ENCODE data around the gene RNF44.

DNA sequence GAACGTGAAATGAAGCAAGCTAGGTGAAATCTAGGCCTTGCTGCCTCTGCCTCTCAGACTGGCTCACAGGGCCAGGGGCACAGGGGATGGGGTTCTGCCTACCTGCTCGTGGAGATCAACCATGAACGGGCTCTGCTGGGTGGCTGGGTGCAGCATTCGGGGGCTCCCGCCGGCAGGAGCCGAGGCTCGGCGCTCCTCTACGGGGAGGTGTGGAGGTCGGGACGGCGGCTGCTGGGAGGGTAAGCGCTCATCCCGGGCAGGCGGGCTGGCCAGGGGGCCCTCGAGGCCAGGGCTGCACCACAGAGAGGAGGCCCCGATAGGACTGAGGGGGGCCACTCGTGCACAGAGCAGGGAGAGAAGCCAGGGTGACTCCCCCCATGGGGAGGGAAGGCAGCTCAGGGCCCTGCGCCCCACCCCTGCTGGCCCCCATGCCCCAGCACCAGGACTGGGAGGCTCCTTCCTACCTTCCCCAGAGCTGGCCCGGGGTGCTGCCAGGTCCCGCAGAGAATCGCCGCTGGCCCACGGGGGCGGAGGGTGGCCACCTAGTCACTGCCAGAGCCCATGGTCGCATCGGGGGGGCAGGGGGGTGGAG, 5.2 kb downstream of the RNF44 start:
- TF ChIP-seq, protein P1, sequence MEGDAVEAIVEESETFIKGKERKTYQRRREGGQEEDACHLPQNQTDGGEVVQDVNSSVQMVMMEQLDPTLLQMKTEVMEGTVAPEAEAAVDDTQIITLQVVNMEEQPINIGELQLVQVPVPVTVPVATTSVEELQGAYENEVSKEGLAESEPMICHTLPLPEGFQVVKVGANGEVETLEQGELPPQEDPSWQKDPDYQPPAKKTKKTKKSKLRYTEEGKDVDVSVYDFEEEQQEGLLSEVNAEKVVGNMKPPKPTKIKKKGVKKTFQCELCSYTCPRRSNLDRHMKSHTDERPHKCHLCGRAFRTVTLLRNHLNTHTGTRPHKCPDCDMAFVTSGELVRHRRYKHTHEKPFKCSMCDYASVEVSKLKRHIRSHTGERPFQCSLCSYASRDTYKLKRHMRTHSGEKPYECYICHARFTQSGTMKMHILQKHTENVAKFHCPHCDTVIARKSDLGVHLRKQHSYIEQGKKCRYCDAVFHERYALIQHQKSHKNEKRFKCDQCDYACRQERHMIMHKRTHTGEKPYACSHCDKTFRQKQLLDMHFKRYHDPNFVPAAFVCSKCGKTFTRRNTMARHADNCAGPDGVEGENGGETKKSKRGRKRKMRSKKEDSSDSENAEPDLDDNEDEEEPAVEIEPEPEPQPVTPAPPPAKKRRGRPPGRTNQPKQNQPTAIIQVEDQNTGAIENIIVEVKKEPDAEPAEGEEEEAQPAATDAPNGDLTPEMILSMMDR (IDR thresholded peaks at IDR 0.05; ENCODE audit: poor library complexity): no peak
- TF ChIP-seq EZH2 (IDR thresholded peaks at IDR 0.05; ENCODE audit: borderline replicate concordance): no peak

All from hepatocyte (in vitro differentiated cells).